Colonic mucosa (tissue), 4 donors: ENCODE data around the gene CCND3. TPM values are rescaled to one million over a fixed set of nuclear protein-coding genes. Genes with fewer than 3 reads are reported as not detected.

Source experiments
- DNase-seq: peaks from one replicate; pipeline ENCODE4 v3.0.0-alpha.2; 2020
- H3K27ac ChIP-seq: fragments of 200-600 bp; one replicate; pipeline ENCODE4 v1.8.0; 2021
- H3K27me3 ChIP-seq: fragments of 200-600 bp; one replicate; pipeline ENCODE4 v1.8.0; 2021
- H3K36me3 ChIP-seq: fragments of 200-600 bp; one replicate; pipeline ENCODE4 v1.8.0; 2021
- H3K4me1 ChIP-seq: fragments of 200-600 bp; one replicate; pipeline ENCODE4 v1.8.0; 2021; ENCODE audit warnings: mild to moderate bottlenecking
- H3K4me3 ChIP-seq: fragments of 200-600 bp; one replicate; pipeline ENCODE4 v1.8.0; 2021
- H3K9ac ChIP-seq, 2 donors: one replicate each; pipeline ENCODE4 v1.7.0; 2013; ENCODE audit warnings: control low read depth in 2 of 2, low read depth in 2 of 2, low read length in 2 of 2
- H3K9me3 ChIP-seq: fragments of 200-600 bp; one replicate; pipeline ENCODE4 v1.8.0; 2021
- CTCF ChIP-seq: fragments of 200-600 bp; IDR thresholded peaks from one replicate; pipeline ENCODE4 v1.8.0; 2022; ENCODE audit warnings: antibody characterized with exemption, mild to moderate bottlenecking
- intact Hi-C: fragments of 100-400 bp; cut with DNase I; formaldehyde crosslinking; loops from one replicate; pipeline ENCODE4 v1.14.1; 2022
- total RNA-seq, 2 donors: library from RNA; stranded (reverse); fragmentation: NEBNext Ultra II Directional in 1 of 2; extraction: Animal tissue kit (Norgen Biotek cat#: 25700) in 1 of 2; gene quantifications; one replicate each; pipeline ENCODE4 v1.2.1, GENCODE V29; 2021
- donor health status: healthy.
- donor health status: DM: no; HTN: no; CAD: no.
- donor health status: DM: no; HTN: no; CAD: no.

The CCND3 gene
- total RNA-seq, 2 donors from 2014 or later = 86.2 to 92.3 TPM

GRCh38 chr6:41917528-41917927, 24.1 kb downstream of the CCND3 start:
- DNase-seq = no peak
- intact Hi-C loops = no loop called here
- H3K4me1 ChIP-seq = peaks cover 4% of the 10 kb centered on the region
- H3K27me3 ChIP-seq = no peaks in the 10 kb centered on the region
- no peaks in the 10 kb centered on the region for H3K36me3 ChIP-seq
- no peak overlapping the region for H3K27ac ChIP-seq
- no peak overlapping the region for H3K9ac ChIP-seq
- no peak for TF ChIP-seq CTCF
- no peak overlapping the region for H3K4me3 ChIP-seq
- H3K9me3 ChIP-seq = no peaks in the 10 kb centered on the region

GRCh38 chr6:41914869-41915530, 26.6 kb downstream of the CCND3 start:
- no peak overlapping the region for H3K4me3 ChIP-seq
- no peak for TF ChIP-seq CTCF
- DNase-seq = no peak
- H3K27ac ChIP-seq = no peak overlapping the region
- H3K9me3 ChIP-seq = no peaks in the 10 kb centered on the region
- H3K4me1 ChIP-seq = no peaks in the 10 kb centered on the region
- no peaks in the 10 kb centered on the region for H3K27me3 ChIP-seq
- no peaks in the 10 kb centered on the region for H3K36me3 ChIP-seq
- intact Hi-C loops = no loop called here
- no peak overlapping the region for H3K9ac ChIP-seq

- intact Hi-C loops = no loop called here
- Histone ChIP-seq H3K9me3 (no peaks in the 10 kb centered on the region), H3K9ac (no peak overlapping the region), H3K4me1 (no peaks in the 10 kb centered on the region), H3K4me3 (no peak overlapping the region), H3K27ac (no peak overlapping the region), H3K36me3 (no peaks in the 10 kb centered on the region), H3K27me3 (no peaks in the 10 kb centered on the region)
- no peak for DNase-seq
- no peak for TF ChIP-seq CTCF
Observed at GRCh38 chr6:41914343-41914742, 27.3 kb downstream of the CCND3 start.

GRCh38 chr6:41909727-41910126, 31.9 kb downstream of the CCND3 start:
- intact Hi-C loops = no loop called here
- Histone ChIP-seq H3K9ac (no peak overlapping the region), H3K9me3 (no peaks in the 10 kb centered on the region)

GRCh38 chr6:41901882-41902519, 39.6 kb downstream of the CCND3 start:
- Histone ChIP-seq H3K36me3 (no peaks in the 10 kb centered on the region), H3K4me3 (no peak overlapping the region), H3K9ac (no peak overlapping the region), H3K4me1 (no peaks in the 10 kb centered on the region), H3K9me3 (no peaks in the 10 kb centered on the region), H3K27me3 (no peaks in the 10 kb centered on the region), H3K27ac (no peak overlapping the region)
- peak; percentile 34 for DNase-seq
- no peak for TF ChIP-seq CTCF
- intact Hi-C loops = no loop called here

More at GRCh38 chr6:41909727-41910126, 31.9 kb downstream of the CCND3 start:
- H3K27me3 ChIP-seq = no peaks in the 10 kb centered on the region
- H3K27ac ChIP-seq = no peak overlapping the region
- no peak for DNase-seq
- TF ChIP-seq CTCF = no peak
- H3K4me3 ChIP-seq = no peak overlapping the region
- no peaks in the 10 kb centered on the region for H3K36me3 ChIP-seq
- no peaks in the 10 kb centered on the region for H3K4me1 ChIP-seq
